GM23338 (cell line): ENCODE measurements around the gene TENT4A. TPM values are rescaled to one million over a fixed set of nuclear protein-coding genes. Genes with fewer than 3 reads are reported as not detected.

Experiments
- ATAC-seq: fragments of 200-7000 bp; cut with Tn5 transposase; 3 replicates; pipeline ENCODE4 v1.9.1; 2020
- DNase-seq: peaks from one replicate; pipeline ENCODE4 v3.0.0-alpha.2; 2015; ENCODE audit warnings: low spot score
- H2AFZ ChIP-seq: fragments of 200-600 bp; sonication (generic); 2 replicates; pipeline ENCODE4 v1.8.0; 2016; ENCODE audit warnings: antibody characterized with exemption, mild to moderate bottlenecking, moderate library complexity
- H3F3A ChIP-seq: fragments of 200-600 bp; sonication (generic); replicated peaks from 2 replicates; pipeline ENCODE4 v1.8.0; 2017; ENCODE audit warnings: antibody characterized with exemption, mixed run types, low read depth
- H3K27ac ChIP-seq: fragments of 200-600 bp; sonication (generic); 2 replicates; pipeline ENCODE4 v1.6.1; 2016; ENCODE audit warnings: low read depth
- H3K27me3 ChIP-seq: fragments of 200-600 bp; sonication (generic); 2 replicates; pipeline ENCODE4 v1.8.0; 2016; ENCODE audit warnings: mild to moderate bottlenecking, mixed run types, moderate library complexity; ENCODE audit not compliant: insufficient read depth
- H3K36me3 ChIP-seq: fragments of 200-600 bp; sonication (generic); 2 replicates; pipeline ENCODE4 v1.8.0; 2016; ENCODE audit warnings: mild to moderate bottlenecking; ENCODE audit not compliant: insufficient read depth
- H3K4me1 ChIP-seq: fragments of 200-600 bp; sonication (generic); 2 replicates; pipeline ENCODE4 v1.8.0; 2016; ENCODE audit warnings: mild to moderate bottlenecking, moderate library complexity; ENCODE audit not compliant: insufficient read depth
- H3K4me2 ChIP-seq: fragments of 200-600 bp; sonication (generic); 2 replicates; pipeline ENCODE4 v1.7.1; 2017; ENCODE audit warnings: mixed run types
- H3K4me3 ChIP-seq: fragments of 200-600 bp; sonication (generic); 2 replicates; pipeline ENCODE4 v1.6.1; 2016; ENCODE audit warnings: mixed run types
- H3K79me2 ChIP-seq: fragments of 200-600 bp; sonication (generic); replicated peaks from 2 replicates; pipeline ENCODE4 v1.8.0; 2017; ENCODE audit warnings: mild to moderate bottlenecking; ENCODE audit not compliant: insufficient read depth
- H3K9me2 ChIP-seq: fragments of 200-600 bp; sonication (generic); 2 replicates; pipeline ENCODE4 v1.8.0; 2017; ENCODE audit not compliant: insufficient read depth
- H4K20me1 ChIP-seq: fragments of 200-600 bp; sonication (generic); replicated peaks from 2 replicates; pipeline ENCODE4 v1.8.0; 2017; ENCODE audit warnings: mild to moderate bottlenecking; ENCODE audit not compliant: insufficient read depth
- H3K27ac Mint-ChIP-seq: 2 replicates; pipeline ENCODE4 v1.8.0; 2020; ENCODE audit warnings: inconsistent platforms, mild to moderate bottlenecking, moderate library complexity, mixed read lengths
- H3K27me3 Mint-ChIP-seq: 3 replicates; pipeline ENCODE4 v1.8.0; 2022; ENCODE audit warnings: low read depth, mild to moderate bottlenecking, moderate library complexity, mixed read lengths, inconsistent platforms; ENCODE audit not compliant: insufficient read depth, poor library complexity
- H3K36me3 Mint-ChIP-seq: 3 replicates; pipeline ENCODE4 v1.8.0; 2021; ENCODE audit warnings: low read depth, mild to moderate bottlenecking, inconsistent platforms, moderate library complexity, mixed read lengths
- H3K4me1 Mint-ChIP-seq: 3 replicates; pipeline ENCODE4 v1.8.0; 2020; ENCODE audit warnings: mild to moderate bottlenecking, inconsistent platforms, mixed read lengths
- H3K4me3 Mint-ChIP-seq: 3 replicates; pipeline ENCODE4 v1.8.0; 2021; ENCODE audit warnings: moderate library complexity, mild to moderate bottlenecking, inconsistent platforms, mixed read lengths
- H3K9me3 Mint-ChIP-seq: 3 replicates; pipeline ENCODE4 v1.8.0; 2020; ENCODE audit warnings: moderate library complexity, mild to moderate bottlenecking, inconsistent platforms, mixed read lengths
- CREB1 ChIP-seq: fragments of 250-450 bp; sonication (Bioruptor Pico); IDR thresholded peaks from 2 replicates; pipeline ENCODE4 v1.5.0; 2020; ENCODE audit warnings: low read depth, mild to moderate bottlenecking, moderate library complexity
- CTCF ChIP-seq, 2 experiments: fragments of 200-600 bp in 1 of 2; sonication (generic) in 1 of 2; conservative IDR thresholded peaks; 2 replicates each; pipeline versions ENCODE4 v1.5.1 to v1.6.1; 2016 to 2017; ENCODE audit warnings: antibody characterized with exemption in 2 of 2, low read depth in 2 of 2, mild to moderate bottlenecking in 2 of 2, moderate library complexity in 1 of 2
- NANOG ChIP-seq: IDR thresholded peaks from 2 replicates; pipeline ENCODE4 v1.6.1; 2016; ENCODE audit warnings: antibody characterized with exemption, borderline replicate concordance
- POLR2AphosphoS5 ChIP-seq: IDR thresholded peaks from 2 replicates; pipeline ENCODE4 v1.6.1; 2016; ENCODE audit warnings: antibody characterized with exemption, low read depth
- STAT1 ChIP-seq: IDR thresholded peaks from one replicate; pipeline ENCODE4 v1.6.1; 2016; ENCODE audit warnings: antibody characterized with exemption; ENCODE audit not compliant: unreplicated experiment
- ZNF331 ChIP-seq: fragments of 250-450 bp; sonication (Bioruptor Pico); IDR thresholded peaks from 2 replicates; pipeline ENCODE4 v1.5.0; 2020; ENCODE audit warnings: low read depth, mild to moderate bottlenecking, moderate library complexity
- polyA plus RNA-seq: library from polyadenylated mRNA; unstranded; fragments of >200 nt; fragmentation: Nextera tagmentation; extraction: Ambion mirVana; gene quantifications from 2 replicates; pipeline ENCODE4 v1.2.1, GENCODE V29; 2016
- total RNA-seq: library from RNA; depleted of rRNA; stranded (reverse); fragments of >200 nt; shearing (Covaris generic); gene quantifications from 2 replicates; pipeline ENCODE4 v1.2.3, GENCODE V29; 2014
- TF ChIP-seq, protein P1 (sequence below): fragments of 250-450 bp; sonication (Bioruptor Pico); IDR thresholded peaks from 2 replicates; pipeline ENCODE4 v1.5.0; 2020; ENCODE audit warnings: mild to moderate bottlenecking, moderate library complexity

Gene TENT4A
- total and polyA plus RNA-seq, 2 experiments from 2014 or later: 5.3 to 24.0 TPM

- Histone ChIP-seq H3K27me3 (no peaks in the 10 kb centered on the region), H3K4me2 (no peak overlapping the region), H3K27ac (no peak overlapping the region), H4K20me1 (peaks cover 4% of the 10 kb centered on the region; the same call in 1 of the 2 replicates), H3K36me3 (no peaks in the 10 kb centered on the region; the same call in 1 of the 2 replicates), H3F3A (no peaks in the 10 kb centered on the region), H3K4me1 (peaks cover 3% of the 10 kb centered on the region; the same call in 1 of the 2 replicates), H3K9me2 (no peaks in the 10 kb centered on the region), H2AFZ (peak overlapping the region; percentile 82; the same call in 1 of the 2 replicates), H3K79me2 (no peaks in the 10 kb centered on the region), H3K4me3 (no peak overlapping the region)
- TF ChIP-seq STAT1 (no peak), CTCF (conservative IDR thresholded peaks at IDR 0.05; ENCODE audit: low read depth in 2 of 2) (peak; percentile 79 to 96), CREB1 (CRISPR knock-in tag) (peak; percentile 57), ZNF331 (no peak), NANOG (no peak), POLR2AphosphoS5 (no peak)
- TF ChIP-seq, protein P1, sequence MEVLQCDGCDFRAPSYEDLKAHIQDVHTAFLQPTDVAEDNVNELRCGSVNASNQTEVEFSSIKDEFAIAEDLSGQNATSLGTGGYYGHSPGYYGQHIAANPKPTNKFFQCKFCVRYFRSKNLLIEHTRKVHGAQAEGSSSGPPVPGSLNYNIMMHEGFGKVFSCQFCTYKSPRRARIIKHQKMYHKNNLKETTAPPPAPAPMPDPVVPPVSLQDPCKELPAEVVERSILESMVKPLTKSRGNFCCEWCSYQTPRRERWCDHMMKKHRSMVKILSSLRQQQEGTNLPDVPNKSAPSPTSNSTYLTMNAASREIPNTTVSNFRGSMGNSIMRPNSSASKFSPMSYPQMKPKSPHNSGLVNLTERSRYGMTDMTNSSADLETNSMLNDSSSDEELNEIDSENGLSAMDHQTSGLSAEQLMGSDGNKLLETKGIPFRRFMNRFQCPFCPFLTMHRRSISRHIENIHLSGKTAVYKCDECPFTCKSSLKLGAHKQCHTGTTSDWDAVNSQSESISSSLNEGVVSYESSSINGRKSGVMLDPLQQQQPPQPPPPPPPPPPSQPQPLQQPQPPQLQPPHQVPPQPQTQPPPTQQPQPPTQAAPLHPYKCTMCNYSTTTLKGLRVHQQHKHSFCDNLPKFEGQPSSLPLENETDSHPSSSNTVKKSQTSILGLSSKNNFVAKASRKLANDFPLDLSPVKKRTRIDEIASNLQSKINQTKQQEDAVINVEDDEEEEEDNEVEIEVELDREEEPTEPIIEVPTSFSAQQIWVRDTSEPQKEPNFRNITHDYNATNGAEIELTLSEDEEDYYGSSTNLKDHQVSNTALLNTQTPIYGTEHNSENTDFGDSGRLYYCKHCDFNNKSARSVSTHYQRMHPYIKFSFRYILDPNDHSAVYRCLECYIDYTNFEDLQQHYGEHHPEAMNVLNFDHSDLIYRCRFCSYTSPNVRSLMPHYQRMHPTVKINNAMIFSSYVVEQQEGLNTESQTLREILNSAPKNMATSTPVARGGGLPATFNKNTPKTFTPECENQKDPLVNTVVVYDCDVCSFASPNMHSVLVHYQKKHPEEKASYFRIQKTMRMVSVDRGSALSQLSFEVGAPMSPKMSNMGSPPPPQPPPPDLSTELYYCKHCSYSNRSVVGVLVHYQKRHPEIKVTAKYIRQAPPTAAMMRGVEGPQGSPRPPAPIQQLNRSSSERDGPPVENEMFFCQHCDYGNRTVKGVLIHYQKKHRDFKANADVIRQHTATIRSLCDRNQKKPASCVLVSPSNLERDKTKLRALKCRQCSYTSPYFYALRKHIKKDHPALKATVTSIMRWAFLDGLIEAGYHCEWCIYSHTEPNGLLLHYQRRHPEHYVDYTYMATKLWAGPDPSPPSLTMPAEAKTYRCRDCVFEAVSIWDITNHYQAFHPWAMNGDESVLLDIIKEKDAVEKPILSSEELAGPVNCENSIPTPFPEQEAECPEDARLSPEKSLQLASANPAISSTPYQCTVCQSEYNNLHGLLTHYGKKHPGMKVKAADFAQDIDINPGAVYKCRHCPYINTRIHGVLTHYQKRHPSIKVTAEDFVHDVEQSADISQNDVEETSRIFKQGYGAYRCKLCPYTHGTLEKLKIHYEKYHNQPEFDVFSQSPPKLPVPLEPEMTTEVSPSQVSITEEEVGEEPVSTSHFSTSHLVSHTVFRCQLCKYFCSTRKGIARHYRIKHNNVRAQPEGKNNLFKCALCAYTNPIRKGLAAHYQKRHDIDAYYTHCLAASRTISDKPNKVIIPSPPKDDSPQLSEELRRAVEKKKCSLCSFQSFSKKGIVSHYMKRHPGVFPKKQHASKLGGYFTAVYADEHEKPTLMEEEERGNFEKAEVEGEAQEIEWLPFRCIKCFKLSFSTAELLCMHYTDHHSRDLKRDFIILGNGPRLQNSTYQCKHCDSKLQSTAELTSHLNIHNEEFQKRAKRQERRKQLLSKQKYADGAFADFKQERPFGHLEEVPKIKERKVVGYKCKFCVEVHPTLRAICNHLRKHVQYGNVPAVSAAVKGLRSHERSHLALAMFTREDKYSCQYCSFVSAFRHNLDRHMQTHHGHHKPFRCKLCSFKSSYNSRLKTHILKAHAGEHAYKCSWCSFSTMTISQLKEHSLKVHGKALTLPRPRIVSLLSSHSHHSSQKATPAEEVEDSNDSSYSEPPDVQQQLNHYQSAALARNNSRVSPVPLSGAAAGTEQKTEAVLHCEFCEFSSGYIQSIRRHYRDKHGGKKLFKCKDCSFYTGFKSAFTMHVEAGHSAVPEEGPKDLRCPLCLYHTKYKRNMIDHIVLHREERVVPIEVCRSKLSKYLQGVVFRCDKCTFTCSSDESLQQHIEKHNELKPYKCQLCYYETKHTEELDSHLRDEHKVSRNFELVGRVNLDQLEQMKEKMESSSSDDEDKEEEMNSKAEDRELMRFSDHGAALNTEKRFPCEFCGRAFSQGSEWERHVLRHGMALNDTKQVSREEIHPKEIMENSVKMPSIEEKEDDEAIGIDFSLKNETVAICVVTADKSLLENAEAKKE: no peak
- H3K4me3 Mint-ChIP-seq: no peak overlapping the region
- DNase-seq (peak; percentile 93), ATAC-seq (peak; percentile 94)
- H3K4me1 Mint-ChIP-seq: peaks cover 7% of the 10 kb centered on the region
- H3K27ac Mint-ChIP-seq: no peak overlapping the region; the same call in 1 of the 2 replicates
- peaks cover 3% of the 10 kb centered on the region for H3K27me3 Mint-ChIP-seq
- no peaks in the 10 kb centered on the region for H3K36me3 Mint-ChIP-seq
- H3K9me3 Mint-ChIP-seq: no peaks in the 10 kb centered on the region
Observed at GRCh38 chr5:6765612-6766525, 52.6 kb downstream of the TENT4A start.
